GM13976 (cell line): ENCODE data around the gene SYT1.
"Not testable (repeated sequence)": the region's sequence is repeated elsewhere in the genome, so short reads cannot be mapped to it uniquely, and the experiment has no call there.

ENCODE experiments used
- DNase-seq: peaks from one replicate; pipeline ENCODE4 v3.0.0; 2012; ENCODE audit warnings: low spot score
- CTCF ChIP-seq: IDR thresholded peaks from 2 replicates; pipeline ENCODE4 v1.5.1; 2012; ENCODE audit warnings: borderline replicate concordance, mild to moderate bottlenecking; ENCODE audit not compliant: insufficient read depth; ENCODE audit errors: extremely low read depth, missing control alignments, control extremely low read depth
- in situ Hi-C: fragments of 300-500 bp; cut with MboI; formaldehyde crosslinking; loops from one replicate; pipeline ENCODE4 v1.12.0; 2022; ENCODE audit warnings: low sequenced_read_pairs, mixed read lengths, inconsistent platforms; ENCODE audit not compliant: unreplicated experiment

Gene SYT1

GRCh38 chr12:79424109-79424721, 559.6 kb downstream of the SYT1 start:
- in situ Hi-C loops = no loop called here
- TF ChIP-seq CTCF = no peak
- DNase-seq = no peak

- in situ Hi-C loops = no loop called here
- no peak for DNase-seq
- no peak for TF ChIP-seq CTCF
Observed at GRCh38 chr12:79426121-79426520, 561.5 kb downstream of the SYT1 start.

GRCh38 chr12:79426744-79427143, 562.2 kb downstream of the SYT1 start:
- in situ Hi-C loops, DNase-seq: not testable (repeated sequence)

GRCh38 chr12:79433465-79434072, 569.0 kb downstream of the SYT1 start:
- in situ Hi-C loops = no loop called here
- DNase-seq = no peak
- TF ChIP-seq CTCF = no peak

GRCh38 chr12:79434561-79434960, 570.0 kb downstream of the SYT1 start:
- in situ Hi-C loops = no loop called here
- DNase-seq = no peak
- no peak for TF ChIP-seq CTCF

GRCh38 chr12:79435742-79436141, 571.2 kb downstream of the SYT1 start:
- TF ChIP-seq CTCF = no peak
- in situ Hi-C loops = no loop called here
- no peak for DNase-seq

- in situ Hi-C loops = no loop called here
- no peak for DNase-seq
- TF ChIP-seq CTCF = no peak
Observed at GRCh38 chr12:79438480-79439174, 574.1 kb downstream of the SYT1 start.
